Activated T-cell treated with anti-CD3 and anti-CD28 coated beads, Interleukin-2, amount 50 U/mL, for 1 hour (primary cell): ENCODE measurements around the gene HOXB4.

Experiments
- DNase-seq: peaks from one replicate; pipeline ENCODE4 v3.0.0-alpha.2; 2020

The HOXB4 gene

DNA sequence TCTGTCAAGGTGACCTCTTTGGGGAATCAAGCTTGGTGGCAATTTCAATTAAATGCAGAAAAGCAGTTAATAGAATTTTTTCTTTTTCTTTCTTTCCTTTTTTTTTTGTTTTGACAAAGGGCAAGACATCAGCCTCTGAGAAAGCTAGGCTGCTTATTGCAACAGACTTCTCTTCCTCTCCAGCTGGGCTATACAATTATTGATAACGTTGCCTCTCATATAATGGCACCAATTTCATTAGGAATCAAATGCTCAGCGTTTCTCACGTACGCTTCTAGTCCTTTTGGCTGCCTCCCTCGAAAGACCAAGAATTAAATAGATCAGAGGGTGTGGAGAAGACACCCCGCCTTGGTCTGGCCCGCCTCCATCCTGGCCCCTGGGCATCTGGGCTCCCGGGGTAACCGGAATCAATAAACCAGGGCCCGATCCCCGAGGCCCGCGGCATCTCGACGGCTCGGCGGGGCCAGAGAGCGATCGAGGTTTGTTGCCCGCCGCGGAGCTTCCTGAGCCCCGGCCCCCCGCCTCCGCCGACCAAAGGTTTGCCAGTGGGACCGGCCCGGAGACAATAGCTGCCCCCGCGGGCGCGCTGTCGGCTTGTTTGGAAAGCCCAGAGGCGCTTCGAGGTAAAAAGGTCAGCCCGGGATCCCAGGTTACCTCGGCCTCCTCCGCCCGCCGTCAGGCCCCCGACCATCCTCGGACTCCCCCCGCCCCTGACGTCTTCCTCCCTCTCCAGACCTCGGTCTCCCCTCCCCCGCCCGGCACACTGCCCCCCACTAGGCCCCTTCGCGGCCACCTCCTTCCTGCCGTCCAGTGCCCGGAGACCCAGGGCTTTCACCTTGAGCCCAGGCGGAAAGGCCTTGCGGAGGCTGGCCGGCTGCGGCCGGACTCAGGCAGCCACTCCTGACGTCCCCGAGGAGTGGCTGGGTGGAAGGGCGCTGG is 51.3 kb downstream of the HOXB4 start:
- DNase-seq = no peak
